Measurements from ENCODE around the gene HPSE2.
A peak's percentile ranks its signal among the peaks of the same experiment; 100 is the strongest.

HPSE2 gene

DNA sequence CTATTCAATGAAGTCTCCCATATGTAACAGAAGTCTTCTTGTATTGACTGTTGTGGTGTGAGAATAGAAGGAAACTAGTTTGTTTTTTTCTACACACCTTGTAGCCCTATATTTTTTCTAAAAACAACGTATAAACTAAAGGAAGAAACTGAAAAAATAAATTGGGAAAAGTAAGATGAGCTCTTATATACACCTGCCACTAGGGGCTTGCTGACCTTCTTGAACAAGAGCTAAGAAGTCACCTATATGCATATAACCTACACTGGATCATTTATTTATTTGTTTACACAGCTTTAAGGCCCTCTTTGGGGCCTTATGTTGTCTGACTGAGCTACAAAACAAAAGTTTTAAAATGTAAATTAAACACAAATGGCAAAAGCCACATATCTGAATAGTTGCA lies 383.0 kb downstream of the HPSE2 start:
- H3K9me3 Mint-ChIP-seq, result no peaks in the 10 kb centered on the region
- no peaks in the 10 kb centered on the region for H3K27me3 Mint-ChIP-seq (ENCODE audit: low read depth)
- no peak overlapping the region for H3K27ac Mint-ChIP-seq
- TF ChIP-seq, protein P1, sequence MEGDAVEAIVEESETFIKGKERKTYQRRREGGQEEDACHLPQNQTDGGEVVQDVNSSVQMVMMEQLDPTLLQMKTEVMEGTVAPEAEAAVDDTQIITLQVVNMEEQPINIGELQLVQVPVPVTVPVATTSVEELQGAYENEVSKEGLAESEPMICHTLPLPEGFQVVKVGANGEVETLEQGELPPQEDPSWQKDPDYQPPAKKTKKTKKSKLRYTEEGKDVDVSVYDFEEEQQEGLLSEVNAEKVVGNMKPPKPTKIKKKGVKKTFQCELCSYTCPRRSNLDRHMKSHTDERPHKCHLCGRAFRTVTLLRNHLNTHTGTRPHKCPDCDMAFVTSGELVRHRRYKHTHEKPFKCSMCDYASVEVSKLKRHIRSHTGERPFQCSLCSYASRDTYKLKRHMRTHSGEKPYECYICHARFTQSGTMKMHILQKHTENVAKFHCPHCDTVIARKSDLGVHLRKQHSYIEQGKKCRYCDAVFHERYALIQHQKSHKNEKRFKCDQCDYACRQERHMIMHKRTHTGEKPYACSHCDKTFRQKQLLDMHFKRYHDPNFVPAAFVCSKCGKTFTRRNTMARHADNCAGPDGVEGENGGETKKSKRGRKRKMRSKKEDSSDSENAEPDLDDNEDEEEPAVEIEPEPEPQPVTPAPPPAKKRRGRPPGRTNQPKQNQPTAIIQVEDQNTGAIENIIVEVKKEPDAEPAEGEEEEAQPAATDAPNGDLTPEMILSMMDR (IDR thresholded peaks at IDR 0.05; ENCODE audit: unreplicated experiment in 3 of 3), result peak in 1 of 3 experiments; percentile 21
- H3K4me3 Mint-ChIP-seq, result no peak overlapping the region
- H3K4me1 Mint-ChIP-seq, result no peaks in the 10 kb centered on the region
- no peaks in the 10 kb centered on the region for H3K36me3 Mint-ChIP-seq (ENCODE audit: low read depth)

DNA sequence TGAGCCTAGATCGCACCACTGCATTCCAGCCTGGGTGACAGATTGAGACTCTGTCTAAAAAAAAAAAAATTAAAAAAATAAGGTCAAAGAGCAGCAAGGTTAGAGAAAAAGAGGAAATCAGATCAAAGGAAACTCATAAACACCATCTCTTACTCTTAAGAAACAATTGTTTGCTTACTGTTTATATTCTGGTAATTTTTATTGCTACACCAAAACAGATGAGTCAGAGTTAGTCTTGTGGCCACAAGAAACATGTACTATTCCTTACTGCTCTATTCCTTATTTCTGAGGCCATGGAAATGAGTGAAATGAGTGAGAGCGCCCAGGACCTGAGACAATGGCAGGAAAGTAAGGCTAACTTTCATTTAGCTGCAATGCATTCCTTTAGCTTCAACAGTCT lies 387.3 kb downstream of the HPSE2 start:
- H3K36me3 Mint-ChIP-seq (ENCODE audit: low read depth), result no peaks in the 10 kb centered on the region
- TF ChIP-seq, protein P1 (IDR thresholded peaks at IDR 0.05; ENCODE audit: unreplicated experiment in 3 of 3), result no peak
- H3K9me3 Mint-ChIP-seq, result no peaks in the 10 kb centered on the region
- H3K27me3 Mint-ChIP-seq (ENCODE audit: low read depth), result no peaks in the 10 kb centered on the region
- H3K27ac Mint-ChIP-seq, result no peak overlapping the region
- H3K4me3 Mint-ChIP-seq, result no peak overlapping the region
- H3K4me1 Mint-ChIP-seq, result no peaks in the 10 kb centered on the region

DNA sequence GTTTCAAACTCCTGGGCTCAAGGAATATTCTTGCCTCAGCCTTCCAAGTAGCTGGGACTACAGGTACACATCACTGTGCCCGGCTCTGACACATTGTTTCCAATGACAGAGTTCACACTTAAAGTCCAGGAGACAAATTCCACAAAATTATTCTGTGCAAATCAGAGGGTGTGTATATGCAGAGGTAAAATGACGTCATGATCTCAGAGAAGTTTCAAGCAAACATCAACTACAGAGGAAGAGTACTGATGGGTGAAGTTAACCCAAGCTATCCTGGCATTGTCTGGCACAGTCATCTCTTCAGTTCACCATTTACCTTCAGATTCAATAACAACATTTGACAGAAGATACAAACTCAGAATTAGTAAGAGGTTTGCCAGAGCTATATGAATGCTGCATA lies 388.9 kb downstream of the HPSE2 start:
- H3K9me3 Mint-ChIP-seq, result no peaks in the 10 kb centered on the region
- no peak overlapping the region for H3K4me3 Mint-ChIP-seq
- H3K36me3 Mint-ChIP-seq (ENCODE audit: low read depth), result no peaks in the 10 kb centered on the region
- H3K27ac Mint-ChIP-seq, result no peak overlapping the region
- H3K27me3 Mint-ChIP-seq (ENCODE audit: low read depth), result no peaks in the 10 kb centered on the region
- TF ChIP-seq, protein P1 (IDR thresholded peaks at IDR 0.05; ENCODE audit: unreplicated experiment in 3 of 3), result no peak
- no peaks in the 10 kb centered on the region for H3K4me1 Mint-ChIP-seq

DNA sequence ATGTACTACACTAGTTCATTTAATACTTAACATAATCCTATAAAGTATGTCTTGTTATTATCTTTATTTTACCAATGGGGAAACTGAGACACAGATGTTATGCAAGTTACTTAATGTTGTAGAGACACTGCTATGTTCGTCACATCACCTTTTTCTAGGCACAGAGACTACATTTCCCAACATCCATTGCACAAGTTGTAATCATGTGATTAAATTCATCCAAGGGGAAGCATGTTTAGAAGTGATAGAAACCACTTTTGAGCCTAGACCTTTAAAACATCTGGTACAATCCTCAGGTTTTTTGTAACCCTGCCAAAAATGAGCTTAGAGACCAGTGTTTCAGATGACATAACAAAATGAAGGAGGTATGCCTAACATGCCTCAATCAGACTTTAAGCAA lies 402.1 kb downstream of the HPSE2 start:
- Mint-ChIP-seq H3K36me3 (ENCODE audit: low read depth) (no peaks in the 10 kb centered on the region), H3K27me3 (ENCODE audit: low read depth) (no peaks in the 10 kb centered on the region), H3K9me3 (no peaks in the 10 kb centered on the region), H3K4me3 (no peak overlapping the region), H3K27ac (no peak overlapping the region), H3K4me1 (peaks cover 13% of the 10 kb centered on the region)
- TF ChIP-seq, protein P1 (IDR thresholded peaks at IDR 0.05; ENCODE audit: unreplicated experiment in 3 of 3), result no peak

DNA sequence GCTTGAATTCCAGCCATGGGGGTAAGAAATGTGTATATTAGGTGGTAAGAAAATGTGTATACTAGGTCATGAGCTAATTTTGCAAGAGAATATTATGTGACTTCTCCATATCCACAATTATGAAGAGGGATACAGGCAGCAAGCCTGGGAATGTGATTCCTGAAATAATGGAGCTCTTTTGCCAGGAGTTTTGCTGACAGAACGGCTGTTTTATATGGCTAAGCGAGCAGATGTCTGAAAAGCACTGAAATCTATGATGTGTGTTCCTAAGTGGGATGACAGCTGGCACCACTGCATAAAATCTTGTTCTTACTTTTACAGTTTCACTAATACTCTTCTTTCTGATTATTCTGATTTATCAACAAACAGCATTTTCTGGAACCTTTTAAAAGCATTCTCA lies 402.9 kb downstream of the HPSE2 start:
- Mint-ChIP-seq H3K4me3 (no peak overlapping the region), H3K9me3 (peaks cover 2% of the 10 kb centered on the region), H3K27me3 (ENCODE audit: low read depth) (no peaks in the 10 kb centered on the region), H3K4me1 (peaks cover 13% of the 10 kb centered on the region), H3K36me3 (ENCODE audit: low read depth) (no peaks in the 10 kb centered on the region), H3K27ac (peak overlapping the region in 1 of 3 experiments; percentile 3)
- TF ChIP-seq, protein P1 (IDR thresholded peaks at IDR 0.05; ENCODE audit: unreplicated experiment in 3 of 3), result no peak

DNA sequence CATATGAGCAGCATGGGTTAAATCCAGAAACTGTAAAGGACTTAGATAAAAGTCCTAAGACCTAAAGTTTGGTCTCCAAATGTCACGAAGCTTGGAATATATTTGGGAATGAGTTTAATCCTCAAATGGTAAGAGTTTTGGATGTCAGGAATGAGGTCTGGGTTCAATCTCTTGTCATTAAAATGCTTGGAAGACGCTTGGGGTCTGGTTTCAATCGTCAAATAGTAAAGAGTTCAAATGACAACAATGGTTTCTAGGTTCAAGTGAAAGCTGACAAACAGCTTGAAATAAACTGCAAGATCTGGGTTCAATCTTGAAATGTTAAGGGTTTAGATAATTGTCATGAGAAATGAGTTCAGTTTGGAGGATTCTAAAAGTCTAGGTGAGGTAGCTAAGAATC lies 403.5 kb downstream of the HPSE2 start:
- H3K27ac Mint-ChIP-seq, result peak overlapping the region in 1 of 3 experiments; percentile 3
- peaks cover 2% of the 10 kb centered on the region for H3K9me3 Mint-ChIP-seq
- no peaks in the 10 kb centered on the region for H3K36me3 Mint-ChIP-seq (ENCODE audit: low read depth)
- H3K27me3 Mint-ChIP-seq (ENCODE audit: low read depth), result no peaks in the 10 kb centered on the region
- peaks cover 13% of the 10 kb centered on the region for H3K4me1 Mint-ChIP-seq
- no peak overlapping the region for H3K4me3 Mint-ChIP-seq
- TF ChIP-seq, protein P1 (IDR thresholded peaks at IDR 0.05; ENCODE audit: unreplicated experiment in 3 of 3), result no peak
